Activated CD8-positive, alpha-beta memory T cell treated with anti-CD3 and anti-CD28 coated beads for 36 hours (primary cell): Measurements from ENCODE around the gene DYNLT4. TPM values are rescaled to one million over a fixed set of nuclear protein-coding genes. Genes with fewer than 3 reads are reported as not detected.
"Not testable (repeated sequence)": the region's sequence is repeated elsewhere in the genome, so short reads cannot be mapped to it uniquely, and the experiment has no call there.

Experiments
- CTCF ChIA-PET: fragments of 350-600 bp; sonication (Branson Sonifier 250); formaldehyde crosslinking; loops from one replicate; lab custom pipeline; 2021; ENCODE audit warnings: antibody characterized with exemption; lab: Charles Lee
- POLR2A ChIA-PET: fragments of 350-600 bp; sonication (Branson Sonifier 250); formaldehyde crosslinking; loops from one replicate; lab custom pipeline; 2021; ENCODE audit warnings: antibody characterized with exemption; lab: Charles Lee
- total RNA-seq, 2 experiments: library from RNA; stranded (reverse); gene quantifications; one replicate each; pipeline ENCODE4 v1.2.3, GENCODE V29; 2021

Gene DYNLT4
- total RNA-seq, 2 experiments from 2014 or later, result not detected

- ChIA-PET CTCF (interaction anchor here (0.6 kb wide), 2 partner anchors 11 to 290 kb away, joined by 3 read pairs; no protein-coding TSS in a partner anchor), POLR2A (interaction anchor here (1.3 kb wide), 1 partner anchor 11 kb away, joined by 5 read pairs; no protein-coding TSS in a partner anchor)
Observed at GRCh38 chr1:44831516-44831915, 24.4 kb upstream of the DYNLT4 start.

GRCh38 chr1:44830900-44831304, 23.8 kb upstream of the DYNLT4 start:
- CTCF ChIA-PET, result interaction anchor here (0.6 kb wide), 1 partner anchor 10 kb away, joined by 3 read pairs; no protein-coding TSS in a partner anchor
- POLR2A ChIA-PET, result interaction anchor here (1.3 kb wide), 1 partner anchor 11 kb away, joined by 5 read pairs; no protein-coding TSS in a partner anchor

GRCh38 chr1:44829506-44830384, 22.6 kb upstream of the DYNLT4 start:
- ChIA-PET CTCF (interaction anchor here (0.8 kb wide), 1 partner anchor 181 kb away, joined by 3 read pairs; no protein-coding TSS in a partner anchor), POLR2A (interaction anchor here (1.1 kb wide), 1 partner anchor 11 kb away, joined by 3 read pairs; no protein-coding TSS in a partner anchor)

- POLR2A ChIA-PET, result interaction anchor here (1.1 kb wide), 1 partner anchor 10 kb away, joined by 3 read pairs; no protein-coding TSS in a partner anchor
- CTCF ChIA-PET, result interaction anchor here (0.6 to 0.8 kb wide), 2 partner anchors 93 to 182 kb away, joined by 3 to 4 read pairs; no protein-coding TSS in a partner anchor
Observed at GRCh38 chr1:44828841-44829440, 21.8 kb upstream of the DYNLT4 start.

GRCh38 chr1:44828003-44828651, 21.0 kb upstream of the DYNLT4 start:
- ChIA-PET POLR2A (no interaction called here), CTCF (interaction anchor here (0.7 kb wide), 1 partner anchor 35 kb away, joined by 3 read pairs; no protein-coding TSS in a partner anchor)

GRCh38 chr1:44827197-44828002, 20.2 kb upstream of the DYNLT4 start:
- POLR2A ChIA-PET, result no interaction called here
- CTCF ChIA-PET, result interaction anchor here (0.7 kb wide), 1 partner anchor 34 kb away, joined by 3 read pairs; no protein-coding TSS in a partner anchor

GRCh38 chr1:44826375-44827196, 19.4 kb upstream of the DYNLT4 start:
- POLR2A ChIA-PET, result no interaction called here
- CTCF ChIA-PET, result interaction anchor here (1.1 kb wide), 1 partner anchor 20 kb away, joined by 3 read pairs; no protein-coding TSS in a partner anchor

- POLR2A ChIA-PET, result not testable (repeated sequence)
- CTCF ChIA-PET, result interaction anchor here (0.6 kb wide), 1 partner anchor 304 kb away, joined by 5 read pairs; no protein-coding TSS in a partner anchor
Observed at GRCh38 chr1:44824392-44824791, 17.2 kb upstream of the DYNLT4 start.

GRCh38 chr1:44822981-44823451, 15.9 kb upstream of the DYNLT4 start:
- POLR2A ChIA-PET, result interaction anchor here (0.5 to 1.5 kb wide), 3 partner anchors 14 to 101 kb away, joined by 3 to 6 read pairs (median 4); no protein-coding TSS in a partner anchor
- CTCF ChIA-PET, result interaction anchor here (0.9 to 2.6 kb wide), 5 partner anchors 13 to 191 kb away, joined by 3 to 10 read pairs (median 3); no protein-coding TSS in a partner anchor

- CTCF ChIA-PET, result interaction anchor here (0.9 to 2.6 kb wide), 7 partner anchors 14 to 192 kb away, joined by 3 to 10 read pairs (median 3); no protein-coding TSS in a partner anchor
- POLR2A ChIA-PET, result interaction anchor here (0.5 to 2.6 kb wide), 6 partner anchors 13 to 101 kb away, joined by 3 to 11 read pairs (median 4); partner anchors contain the start of genes PLK3 and RPS8
Observed at GRCh38 chr1:44822131-44822701, 15.1 kb upstream of the DYNLT4 start.

- CTCF ChIA-PET, result interaction anchor here (1.1 to 2.6 kb wide), 6 partner anchors 10 to 193 kb away, joined by 3 to 10 read pairs (median 4); no protein-coding TSS in a partner anchor
- POLR2A ChIA-PET, result interaction anchor here (1.1 to 3.1 kb wide), 8 partner anchors 10 to 99 kb away, joined by 4 to 33 read pairs (median 5); partner anchors contain the start of genes PLK3, RNU5D-1 and RPS8
Observed at GRCh38 chr1:44821240-44821715, 14.1 kb upstream of the DYNLT4 start.

GRCh38 chr1:44820328-44821239, 13.4 kb upstream of the DYNLT4 start:
- ChIA-PET CTCF (interaction anchor here (1.1 to 2.6 kb wide), 8 partner anchors 11 to 102 kb away, joined by 3 to 24 read pairs (median 6); partner anchors contain the start of genes BTBD19 and PLK3), POLR2A (interaction anchor here (0.6 to 3.1 kb wide), 9 partner anchors 10 to 99 kb away, joined by 5 to 33 read pairs (median 5); partner anchors contain the start of genes PLK3, RNU5D-1 and RPS8)

GRCh38 chr1:44819608-44820327, 12.6 kb upstream of the DYNLT4 start:
- POLR2A ChIA-PET, result interaction anchor here (0.5 to 3.5 kb wide), 24 partner anchors 9 to 484 kb away, joined by 3 to 68 read pairs (median 5); partner anchors contain the start of genes BEST4, BTBD19, DYNLT4 and PLK3

GRCh38 chr1:44819196-44819607, 12.1 kb upstream of the DYNLT4 start:
- CTCF ChIA-PET, result interaction anchor here (0.6 to 2.4 kb wide), 8 partner anchors 10 to 243 kb away, joined by 3 to 24 read pairs (median 4); partner anchors contain the start of genes BTBD19 and PLK3
- POLR2A ChIA-PET, result interaction anchor here (0.5 to 3.5 kb wide), 18 partner anchors 8 to 484 kb away, joined by 3 to 68 read pairs (median 5); partner anchors contain the start of genes BEST4, BTBD19, DYNLT4 and PLK3

More at GRCh38 chr1:44819608-44820327, 12.6 kb upstream of the DYNLT4 start:
- CTCF ChIA-PET, result interaction anchor here (0.6 to 2.4 kb wide), 10 partner anchors 11 to 242 kb away, joined by 3 to 24 read pairs (median 4); partner anchors contain the start of genes BTBD19 and PLK3
